OCI-LY1 (cell line): Measurements from ENCODE around the gene SPAG6.

Experiments
- EZH2 ChIP-seq: fragments of 200-600 bp; sonication (generic), shearing (Covaris generic); IDR thresholded peaks from 2 replicates; pipeline ENCODE4 v1.8.0; 2017; ENCODE audit warnings: borderline replicate concordance, mixed run types, mild to moderate bottlenecking, antibody characterized with exemption, low read length, moderate library complexity, mixed read lengths
- TF ChIP-seq, protein P1 (sequence below): fragments of 200-600 bp; sonication (generic), shearing (Covaris generic); IDR thresholded peaks from 2 replicates; pipeline ENCODE4 v1.5.1; 2017; ENCODE audit warnings: mild to moderate bottlenecking, antibody characterized with exemption, low read length, moderate library complexity, mixed read lengths

DNA sequence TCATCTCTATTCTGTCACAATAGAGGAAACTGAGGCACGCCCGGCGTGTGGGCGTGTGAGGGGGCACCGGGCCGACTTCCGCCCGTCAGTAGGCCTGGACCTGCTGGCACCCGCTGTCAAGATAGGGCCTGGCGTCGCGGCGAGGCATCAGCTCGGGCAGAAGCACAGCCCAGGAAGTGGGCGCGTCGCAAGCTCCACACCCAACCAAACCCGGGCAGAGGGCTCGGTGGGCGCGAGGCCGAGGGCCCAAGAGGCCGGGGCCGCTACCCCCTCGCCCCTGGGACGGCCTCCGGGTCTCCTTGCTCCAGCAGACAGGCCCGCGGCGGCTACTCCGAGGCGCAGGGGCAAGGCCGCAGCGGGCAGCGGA is 91.2 kb downstream of the SPAG6 start:
- TF ChIP-seq, protein P1, sequence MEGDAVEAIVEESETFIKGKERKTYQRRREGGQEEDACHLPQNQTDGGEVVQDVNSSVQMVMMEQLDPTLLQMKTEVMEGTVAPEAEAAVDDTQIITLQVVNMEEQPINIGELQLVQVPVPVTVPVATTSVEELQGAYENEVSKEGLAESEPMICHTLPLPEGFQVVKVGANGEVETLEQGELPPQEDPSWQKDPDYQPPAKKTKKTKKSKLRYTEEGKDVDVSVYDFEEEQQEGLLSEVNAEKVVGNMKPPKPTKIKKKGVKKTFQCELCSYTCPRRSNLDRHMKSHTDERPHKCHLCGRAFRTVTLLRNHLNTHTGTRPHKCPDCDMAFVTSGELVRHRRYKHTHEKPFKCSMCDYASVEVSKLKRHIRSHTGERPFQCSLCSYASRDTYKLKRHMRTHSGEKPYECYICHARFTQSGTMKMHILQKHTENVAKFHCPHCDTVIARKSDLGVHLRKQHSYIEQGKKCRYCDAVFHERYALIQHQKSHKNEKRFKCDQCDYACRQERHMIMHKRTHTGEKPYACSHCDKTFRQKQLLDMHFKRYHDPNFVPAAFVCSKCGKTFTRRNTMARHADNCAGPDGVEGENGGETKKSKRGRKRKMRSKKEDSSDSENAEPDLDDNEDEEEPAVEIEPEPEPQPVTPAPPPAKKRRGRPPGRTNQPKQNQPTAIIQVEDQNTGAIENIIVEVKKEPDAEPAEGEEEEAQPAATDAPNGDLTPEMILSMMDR = no peak
- no peak for TF ChIP-seq EZH2
